Chondrocyte (in vitro differentiated cells): Measurements from ENCODE around the gene PSMD9. TPM values are rescaled to one million over a fixed set of nuclear protein-coding genes. Genes with fewer than 3 reads are reported as not detected.
A peak's percentile ranks its signal among the peaks of the same experiment; 100 is the strongest.
"Not testable (repeated sequence)": the region's sequence is repeated elsewhere in the genome, so short reads cannot be mapped to it uniquely, and the experiment has no call there.

Source experiments
- DNase-seq: peaks from one replicate; pipeline ENCODE4 v3.0.0; 2021; ENCODE audit warnings: mixed read lengths, low spot score
- H3K27ac Mint-ChIP-seq: one replicate; pipeline ENCODE4 v1.8.0; 2021; ENCODE audit warnings: mild to moderate bottlenecking, moderate library complexity, mixed read lengths; ENCODE audit not compliant: unreplicated experiment
- H3K27me3 Mint-ChIP-seq: 2 replicates; pipeline ENCODE4 v1.8.0; 2021; ENCODE audit warnings: low read depth, mixed read lengths
- H3K36me3 Mint-ChIP-seq: 2 replicates; pipeline ENCODE4 v1.8.0; 2021; ENCODE audit warnings: low read depth, mixed read lengths
- H3K4me1 Mint-ChIP-seq: 2 replicates; pipeline ENCODE4 v1.8.0; 2021; ENCODE audit warnings: low read depth, mild to moderate bottlenecking, mixed read lengths
- H3K4me3 Mint-ChIP-seq: one replicate; pipeline ENCODE4 v1.8.0; 2021; ENCODE audit warnings: mild to moderate bottlenecking, moderate library complexity, mixed read lengths; ENCODE audit not compliant: unreplicated experiment
- H3K9me3 Mint-ChIP-seq: 2 replicates; pipeline ENCODE4 v1.8.0; 2021; ENCODE audit warnings: low read depth, mixed read lengths
- CTCF ChIP-seq: fragments of 200-600 bp; sonication (generic); IDR thresholded peaks from 2 replicates; pipeline ENCODE4 v1.5.0; 2021; ENCODE audit warnings: antibody characterized with exemption, mild to moderate bottlenecking, moderate library complexity
- total RNA-seq: library from RNA; stranded (reverse); gene quantifications from 3 replicates; pipeline ENCODE4 v1.2.1, GENCODE V29; 2021

Gene PSMD9
- total RNA-seq, 1 donor from 2014 or later, result 53.5 TPM

- TF ChIP-seq CTCF, result no peak
- Mint-ChIP-seq H3K27me3 (no peaks in the 10 kb centered on the region), H3K4me1 (peaks cover 23% of the 10 kb centered on the region), H3K36me3 (no peaks in the 10 kb centered on the region), H3K9me3 (no peaks in the 10 kb centered on the region), H3K4me3 (no peak within 1 kb of the TSS), H3K27ac (peak within 1 kb of the TSS; percentile 74)
- no peak for DNase-seq
Observed at GRCh38 chr12:121858662-121859572, 29.7 kb upstream of the PSMD9 start, which contains the start of gene HPD. Gene HPD, minus strand, starts transcription at chr12:121858859. Its CDS starts 36 bp downstream, at chr12:121858823.

GRCh38 chr12:121860257-121860656 lies 28.3 kb upstream of the PSMD9 start:
- Mint-ChIP-seq H3K27ac (no peak overlapping the region), H3K4me1 (peaks cover 23% of the 10 kb centered on the region), H3K9me3 (no peaks in the 10 kb centered on the region), H3K36me3 (no peaks in the 10 kb centered on the region), H3K27me3 (no peaks in the 10 kb centered on the region), H3K4me3 (no peak overlapping the region)
- no peak for DNase-seq
- TF ChIP-seq CTCF, result no peak

- not testable (repeated sequence) for H3K9me3 Mint-ChIP-seq, H3K27me3 Mint-ChIP-seq, H3K4me3 Mint-ChIP-seq, DNase-seq, H3K27ac Mint-ChIP-seq, H3K36me3 Mint-ChIP-seq
- H3K4me1 Mint-ChIP-seq, result peaks cover 23% of the 10 kb centered on the region
Observed at GRCh38 chr12:121860699-121861098, 27.9 kb upstream of the PSMD9 start.

GRCh38 chr12:121861636-121862254 lies 26.8 kb upstream of the PSMD9 start:
- Mint-ChIP-seq H3K36me3 (no peaks in the 10 kb centered on the region), H3K4me3 (peak overlapping the region; percentile 49), H3K4me1 (peaks cover 23% of the 10 kb centered on the region), H3K9me3 (no peaks in the 10 kb centered on the region), H3K27ac (no peak overlapping the region), H3K27me3 (no peaks in the 10 kb centered on the region)
- no peak for DNase-seq
- no peak for TF ChIP-seq CTCF

GRCh38 chr12:121866331-121866730 lies 22.3 kb upstream of the PSMD9 start:
- no peak overlapping the region for H3K27ac Mint-ChIP-seq
- H3K4me1 Mint-ChIP-seq, result peaks cover 10% of the 10 kb centered on the region
- TF ChIP-seq CTCF, result no peak
- H3K9me3 Mint-ChIP-seq, result no peaks in the 10 kb centered on the region
- H3K27me3 Mint-ChIP-seq, result no peaks in the 10 kb centered on the region
- no peak for DNase-seq
- no peak overlapping the region for H3K4me3 Mint-ChIP-seq
- no peaks in the 10 kb centered on the region for H3K36me3 Mint-ChIP-seq

- not testable (repeated sequence) for H3K4me1 Mint-ChIP-seq, H3K4me3 Mint-ChIP-seq, H3K27ac Mint-ChIP-seq, DNase-seq, H3K36me3 Mint-ChIP-seq, H3K9me3 Mint-ChIP-seq, H3K27me3 Mint-ChIP-seq
Observed at GRCh38 chr12:121869229-121869628, 19.4 kb upstream of the PSMD9 start.
